Psoas muscle (tissue), 8 donors: Measurements from ENCODE around the gene SH3BP2. TPM values are rescaled to one million over a fixed set of nuclear protein-coding genes. Genes with fewer than 3 reads are reported as not detected.

Experiments used
- ATAC-seq, 4 donors: fragments of 200-7000 bp; cut with Tn5 transposase; one replicate each; pipeline ENCODE4 v1.9.1; 2020; ENCODE audit warnings: moderate library complexity in 3 of 4, mild to moderate bottlenecking in 2 of 4
- DNase-seq, 2 donors: peaks; one replicate each; pipeline ENCODE4 v3.0.0-alpha.2; 2020
- H3K27ac ChIP-seq: fragments of 200-600 bp; one replicate; pipeline ENCODE4 v1.8.0; 2022
- H3K27me3 ChIP-seq, 3 donors: fragments of 200-600 bp in 1 of 3; one replicate each; pipeline versions ENCODE4 v1.6.1 to v1.8.0; 2013 to 2022; ENCODE audit warnings: low read length in 2 of 3, mild to moderate bottlenecking in 2 of 3, moderate library complexity in 1 of 3; ENCODE audit not compliant: insufficient read depth in 3 of 3
- H3K36me3 ChIP-seq, 2 donors: fragments of 200-600 bp in 1 of 2; one replicate each; pipeline versions ENCODE4 v1.6.1 to v1.8.0; 2013 to 2022; ENCODE audit warnings: low read depth in 1 of 2, mild to moderate bottlenecking in 1 of 2, moderate library complexity in 1 of 2; ENCODE audit not compliant: insufficient read depth in 1 of 2
- H3K4me1 ChIP-seq: fragments of 200-600 bp; one replicate; pipeline ENCODE4 v1.8.0; 2022
- H3K4me3 ChIP-seq: fragments of 200-600 bp; one replicate; pipeline ENCODE4 v1.8.0; 2022; ENCODE audit warnings: mild to moderate bottlenecking
- H3K9me3 ChIP-seq: fragments of 200-600 bp; one replicate; pipeline ENCODE4 v1.8.0; 2022
- CTCF ChIP-seq: fragments of 200-600 bp; IDR thresholded peaks from one replicate; pipeline ENCODE4 v1.8.0; 2022; ENCODE audit warnings: antibody characterized with exemption
- WGBS, 3 donors: extraction: QIAGEN DNeasy Blood & Tissue Kit; methylation state at CpG; one replicate each; pipeline versions ENCODE4 v1.1.6 to v1.1.7; 2013; 5-methylcytosine and 5-hydroxymethylcytosine counted together
- intact Hi-C, 2 donors: fragments of 100-400 bp; cut with DNase I; formaldehyde crosslinking; loops; one replicate each; pipeline versions ENCODE4 v1.11.0 to v1.14.2; 2022
- polyA plus RNA-seq, 3 donors: library from polyadenylated mRNA; stranded (reverse); fragments of 200-250 nt; gene quantifications; one replicate each; pipeline ENCODE4 v1.2.3, GENCODE V29; 2013
- total RNA-seq, 4 donors: library from RNA; stranded (reverse); fragmentation: NEBNext Ultra II Directional in 2 of 4; extraction: Animal tissue kit (Norgen Biotek cat#: 25700) in 2 of 4; gene quantifications; one replicate each; pipeline versions ENCODE4 v1.2.1 to v1.2.4, GENCODE V29; 2021 to 2023
- donor health status: healthy with polysubstance abuse.
- donor health status: DM: no; HTN: no; CAD: no; lungs with moderate emphysema.
- donor health status: Bipolar disorder and iron deficiency.
- donor health status: healthy.
- donor health status: DM: yes; HTN: yes; CAD: no.
- donor health status: DM: no; HTN: no; CAD: no.
- donor health status: DM: no; HTN: no; CAD: no.
- donor health status: DM: yes; HTN: yes; CAD: no.

Gene SH3BP2
- total and polyA plus RNA-seq, 7 donors = 7.1 to 18.1 (median 13.1) TPM

GRCh38 chr4:2745981-2746806, 46.7 kb upstream of the SH3BP2 start:
- peak overlapping the region; percentile 72 for H3K27ac ChIP-seq
- H3K4me1 ChIP-seq = peaks cover 18% of the 10 kb centered on the region
- intact Hi-C loops = no loop called here
- peak; percentile 63 to 67 for DNase-seq
- peak; percentile 59 to 80 (median 76) for ATAC-seq
- 71 to 73% (median 72%) methylated on average over 21 of the region's 21 CpGs for WGBS, 3 donors
- no peaks in the 10 kb centered on the region for H3K9me3 ChIP-seq
- no peak overlapping the region for H3K4me3 ChIP-seq
- no peaks in the 10 kb centered on the region for H3K27me3 ChIP-seq
- no peak for TF ChIP-seq CTCF
- peaks cover 5 to 64% of the 10 kb centered on the region in 2 donors for H3K36me3 ChIP-seq

GRCh38 chr4:2746891-2747695, 45.8 kb upstream of the SH3BP2 start:
- H3K4me3 ChIP-seq = no peak overlapping the region
- ATAC-seq = no peak
- WGBS, 3 donors = 82 to 86% (median 84%) methylated on average over 15 to 16 of the region's 16 CpGs
- peaks cover 5 to 56% of the 10 kb centered on the region in 2 donors for H3K36me3 ChIP-seq
- H3K27me3 ChIP-seq = no peaks in the 10 kb centered on the region
- TF ChIP-seq CTCF = no peak
- H3K4me1 ChIP-seq = peaks cover 22% of the 10 kb centered on the region
- H3K27ac ChIP-seq = peak overlapping the region; percentile 72
- no peaks in the 10 kb centered on the region for H3K9me3 ChIP-seq
- peak in 1 of 2 donors; percentile 40 for DNase-seq
- intact Hi-C loops = no loop called here

GRCh38 chr4:2750719-2751605, 41.9 kb upstream of the SH3BP2 start:
- H3K4me3 ChIP-seq = no peak overlapping the region
- ATAC-seq (peak in 1 of 4 donors; percentile 5), DNase-seq (peak in 1 of 2 donors; percentile 30)
- H3K36me3 ChIP-seq = peaks cover 2 to 21% of the 10 kb centered on the region in 2 donors
- no peaks in the 10 kb centered on the region for H3K9me3 ChIP-seq
- peaks cover 24% of the 10 kb centered on the region for H3K4me1 ChIP-seq
- no peaks in the 10 kb centered on the region for H3K27me3 ChIP-seq
- TF ChIP-seq CTCF = no peak
- H3K27ac ChIP-seq = peak overlapping the region; percentile 60
- WGBS, 3 donors = 65 to 77% (median 67%) methylated on average over 18 to 19 of the region's 19 CpGs
- intact Hi-C loops = no loop called here

- intact Hi-C loops = no loop called here
- 60 to 71% (median 69%) methylated on average over 4 of the region's 4 CpGs for WGBS, 3 donors
- no peak for TF ChIP-seq CTCF
- Histone ChIP-seq H3K27ac (no peak overlapping the region), H3K4me1 (peaks cover 19% of the 10 kb centered on the region), H3K27me3 (no peaks in the 10 kb centered on the region), H3K9me3 (no peaks in the 10 kb centered on the region), H3K4me3 (no peak overlapping the region), H3K36me3 (peaks cover 0 to 2% of the 10 kb centered on the region in 2 donors)
- no peak for ATAC-seq
- peak in 1 of 2 donors; percentile 48 for DNase-seq
Measured at GRCh38 chr4:2753436-2753835, 39.4 kb upstream of the SH3BP2 start.
